Right ventricle myocardium superior (tissue), 1 donor: ENCODE results near the gene CTNNB1. TPM values are rescaled to one million over a fixed set of nuclear protein-coding genes. Genes with fewer than 3 reads are reported as not detected.

ENCODE experiments used
- ATAC-seq: fragments of 200-7000 bp; cut with Tn5 transposase; one replicate; pipeline ENCODE4 v1.9.1; 2020; ENCODE audit warnings: mild to moderate bottlenecking; ENCODE audit not compliant: poor library complexity
- DNase-seq: peaks from one replicate; pipeline ENCODE4 v3.0.0-alpha.2; 2020
- intact Hi-C: fragments of 100-400 bp; cut with DNase I; formaldehyde crosslinking; loops from one replicate; pipeline ENCODE4 v1.11.2; 2022
- total RNA-seq: library from RNA; stranded (reverse); fragmentation: NEBNext Ultra II Directional; extraction: Animal tissue kit (Norgen Biotek cat#: 25700); gene quantifications from one replicate; pipeline ENCODE4 v1.2.1, GENCODE V29; 2021
- donor health status: DM: no; HTN: yes; CAD: no; lungs with severe emphysema.

CTNNB1 gene
- total RNA-seq, 1 donor from 2014 or later: 152 TPM

DNA sequence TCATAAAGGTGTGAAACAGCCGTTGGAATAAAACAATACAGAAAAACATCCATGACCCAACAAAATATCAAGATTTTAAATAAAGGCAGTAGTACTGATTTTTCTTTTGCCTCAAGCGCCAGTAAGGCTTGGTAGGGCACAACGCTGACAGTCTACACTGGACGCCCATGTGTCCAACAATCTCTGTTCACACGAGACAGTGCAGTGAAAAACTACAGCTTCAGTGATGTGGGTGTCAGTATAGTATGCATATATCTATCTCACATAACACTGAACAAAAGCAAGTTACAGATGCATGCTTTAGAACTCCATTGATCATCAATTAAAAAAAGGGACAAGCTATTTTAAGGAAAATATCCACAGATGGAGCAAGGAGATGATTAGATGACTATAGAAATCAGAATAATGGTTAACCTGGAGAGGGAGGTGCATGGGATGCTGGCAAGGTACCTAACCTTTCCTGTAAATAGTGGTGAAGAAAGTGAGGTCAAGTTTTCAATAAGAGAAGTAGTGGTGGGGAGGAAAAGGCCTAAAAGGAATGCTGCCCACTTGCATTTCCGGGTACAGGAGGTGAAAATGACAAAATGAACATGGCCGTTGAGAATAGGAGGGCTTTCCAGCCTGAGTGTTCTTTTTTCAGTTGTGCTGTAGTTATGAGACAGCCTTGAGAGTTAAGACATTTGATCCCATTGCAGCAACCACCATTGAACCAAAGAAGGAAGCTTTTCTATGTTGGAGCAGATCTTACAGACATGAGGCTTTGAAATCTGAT lies 42.7 kb downstream of the CTNNB1 start:
- ATAC-seq (no peak), DNase-seq (no peak)

DNA sequence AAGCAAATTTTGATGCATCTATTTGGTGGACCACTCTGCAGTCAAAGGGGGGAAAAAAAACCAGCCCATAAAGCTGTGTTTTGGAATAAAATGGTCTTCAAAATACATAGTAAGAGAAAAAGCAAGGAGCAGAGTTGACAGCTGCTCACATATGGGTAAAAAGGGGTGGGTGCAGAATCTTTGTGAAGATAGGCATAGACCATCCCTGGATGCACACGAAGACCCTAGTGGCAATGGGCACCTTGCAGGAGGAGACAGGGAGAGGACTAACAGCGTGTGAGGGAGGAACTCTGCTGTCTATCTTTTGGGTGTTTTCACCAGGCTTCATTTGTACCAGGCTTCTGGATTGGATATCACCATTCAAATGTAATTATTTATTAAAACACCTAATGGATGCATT lies 43.9 kb downstream of the CTNNB1 start:
- intact Hi-C loops: no loop called here
- no peak for ATAC-seq
- no peak for DNase-seq

More for the DNA sequence above, 42.7 kb downstream of the CTNNB1 start:
- intact Hi-C loops: no loop called here

DNA sequence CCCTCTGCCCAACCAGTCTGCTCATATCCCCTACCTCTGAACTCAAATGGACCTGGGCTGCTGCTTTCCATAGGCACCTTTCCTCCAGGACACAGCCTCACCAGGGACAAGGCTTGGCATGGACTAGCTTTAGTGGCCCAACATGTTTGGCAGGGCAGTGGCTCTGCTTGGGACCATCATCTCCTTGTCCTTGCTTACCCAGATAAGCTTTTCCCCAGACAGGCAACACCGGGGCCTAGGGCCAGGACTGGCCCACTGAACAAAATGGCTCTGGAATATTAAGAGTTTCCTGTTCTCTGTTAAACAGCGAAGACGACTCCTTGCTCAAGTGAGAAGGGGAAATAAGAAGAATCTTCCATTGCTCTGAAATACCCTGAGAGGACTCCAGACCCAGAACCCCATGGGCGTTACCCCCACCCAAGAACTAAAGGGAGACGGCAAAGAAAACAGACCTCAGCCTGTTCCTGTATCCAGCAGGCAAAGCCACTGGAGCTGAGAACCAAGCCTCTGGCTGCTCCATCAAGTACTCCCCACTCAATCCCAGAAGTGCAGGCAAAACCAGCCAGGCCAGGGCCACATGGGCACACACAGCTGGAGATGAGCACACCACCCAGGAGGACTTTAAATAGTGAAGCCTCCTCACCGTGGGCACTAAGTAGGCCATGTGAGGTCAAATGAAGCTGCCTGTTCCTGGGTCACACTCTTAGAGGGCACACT lies 45.5 kb downstream of the CTNNB1 start:
- peak; percentile 44 for DNase-seq
- ATAC-seq: peak; percentile 36
- intact Hi-C loops: no loop called here

DNA sequence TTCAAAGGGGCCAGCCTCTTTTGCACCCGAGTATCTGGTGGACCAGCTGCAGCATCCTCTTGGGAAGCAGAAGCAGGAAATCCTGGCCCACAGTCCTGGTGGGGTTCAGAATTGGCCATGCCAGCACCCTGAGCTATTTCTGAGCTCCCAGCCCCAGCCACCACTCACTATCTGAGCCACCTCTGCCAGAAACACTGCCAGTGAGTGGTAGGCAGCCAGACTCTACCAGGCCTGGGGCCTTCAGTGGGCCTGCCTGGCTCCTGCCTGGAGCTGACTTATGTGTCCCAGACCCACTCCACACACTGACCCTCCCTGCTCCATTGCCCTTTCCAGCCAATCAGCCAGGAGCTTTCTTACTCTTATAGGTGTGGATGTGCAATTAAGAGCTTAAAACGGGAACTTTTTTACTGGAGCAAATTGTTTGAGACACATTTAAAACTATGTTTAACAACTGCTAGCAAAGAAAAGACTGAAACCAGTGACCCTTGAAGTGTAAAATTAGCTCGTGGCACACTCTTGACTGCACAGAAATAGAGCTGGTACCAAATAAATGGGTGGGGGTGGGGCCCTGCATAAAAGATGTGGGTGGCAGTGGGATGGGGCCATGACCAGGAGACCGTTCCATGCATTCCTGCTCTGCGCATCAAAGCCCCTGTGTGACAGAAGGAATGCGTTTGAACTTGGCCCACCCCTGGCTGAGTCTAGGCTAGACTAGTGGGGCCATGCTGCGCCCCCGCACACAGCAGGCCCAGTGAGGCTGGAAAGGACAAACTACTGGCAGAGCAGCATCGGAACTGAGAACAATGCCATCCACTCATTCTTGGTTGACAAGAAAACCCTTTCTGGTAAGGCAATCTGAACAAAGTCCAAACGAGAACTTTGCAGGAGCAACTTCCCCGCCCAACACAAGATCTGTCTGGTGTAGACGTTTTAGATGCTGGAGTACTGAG lies 48.0 kb downstream of the CTNNB1 start:
- DNase-seq (no peak), ATAC-seq (peak; percentile 74)
- intact Hi-C loops: no loop called here

DNA sequence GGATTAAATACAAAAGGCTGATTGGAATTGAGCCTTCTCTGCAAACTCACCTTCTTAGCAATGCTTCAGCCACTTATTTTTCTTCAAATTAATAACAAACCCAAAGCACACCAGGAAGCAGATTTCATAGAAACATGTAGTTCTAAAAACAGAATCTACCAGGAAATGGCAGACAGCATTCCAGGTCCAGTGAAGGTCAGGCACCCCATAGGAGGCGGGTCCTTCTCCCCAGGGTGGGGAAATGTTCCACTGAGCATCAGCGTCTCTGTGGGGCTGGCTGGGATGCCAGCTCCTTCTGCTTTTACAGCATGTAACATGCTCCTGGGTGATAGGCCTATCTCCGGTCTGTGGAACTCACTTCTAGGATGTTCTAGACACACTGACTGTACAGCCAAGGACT lies 49.2 kb downstream of the CTNNB1 start:
- intact Hi-C loops: no loop called here
- no peak for DNase-seq
- ATAC-seq: no peak

DNA sequence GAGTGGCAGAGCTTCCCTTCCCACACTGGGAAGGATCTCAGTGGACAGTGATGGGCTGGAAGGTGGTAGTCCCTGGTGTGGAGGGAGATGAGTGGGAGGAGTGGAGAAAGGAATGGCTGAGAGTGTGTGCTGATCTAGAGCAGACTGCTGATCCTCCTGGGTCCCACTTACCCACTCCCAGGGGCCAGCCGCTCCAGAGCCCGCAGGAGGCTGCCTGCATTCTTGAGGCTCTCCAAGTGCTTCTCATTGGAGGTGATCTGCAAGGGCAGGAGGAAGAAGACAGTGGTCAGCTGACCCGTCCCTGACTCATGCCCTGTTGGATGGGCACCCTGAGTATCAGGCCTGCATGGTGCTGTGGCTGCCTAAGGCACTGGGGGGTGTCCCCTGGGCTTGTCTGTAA lies 50.0 kb downstream of the CTNNB1 start:
- intact Hi-C loops: no loop called here
- DNase-seq: no peak
- ATAC-seq: no peak

DNA sequence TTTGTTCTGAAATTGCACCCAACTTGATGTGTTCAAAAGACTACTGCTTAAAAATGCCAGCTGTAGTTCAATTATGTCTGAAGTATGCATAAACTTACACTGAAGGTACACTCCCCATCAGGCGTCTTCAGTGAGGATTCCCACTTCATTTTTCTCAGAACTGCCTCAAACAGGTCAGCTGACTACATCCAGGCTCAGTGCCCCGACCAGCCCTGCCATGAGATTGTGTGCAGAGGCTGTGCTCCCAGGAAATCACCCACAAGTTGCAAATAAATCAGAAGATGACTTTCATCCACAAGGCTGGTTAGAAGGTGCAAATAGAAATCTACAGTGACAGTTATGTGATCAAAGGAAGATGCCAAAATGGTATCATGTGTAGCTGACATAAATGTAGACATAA lies 51.5 kb downstream of the CTNNB1 start:
- ATAC-seq (no peak), DNase-seq (no peak)
- intact Hi-C loops: no loop called here

DNA sequence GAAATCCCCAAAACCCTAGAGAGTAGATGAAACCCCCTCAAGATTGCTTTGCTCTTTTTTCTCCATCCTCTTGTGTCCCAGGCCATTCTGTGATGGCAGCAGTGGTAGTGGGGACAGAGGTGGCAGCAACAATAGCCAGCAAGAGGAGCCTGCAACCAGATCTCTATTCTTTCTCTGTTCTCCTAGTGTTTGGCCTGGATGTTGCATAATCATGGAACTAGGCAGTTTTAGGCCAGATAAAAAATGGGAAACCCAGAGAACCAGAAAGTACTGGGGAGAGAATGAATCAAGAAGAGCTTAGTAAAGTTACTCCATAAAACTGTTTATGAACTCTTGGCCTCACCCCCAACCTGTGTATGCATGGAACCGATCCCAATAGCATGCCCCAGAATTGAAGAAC lies 52.3 kb downstream of the CTNNB1 start:
- intact Hi-C loops: no loop called here
- no peak for DNase-seq
- no peak for ATAC-seq

DNA sequence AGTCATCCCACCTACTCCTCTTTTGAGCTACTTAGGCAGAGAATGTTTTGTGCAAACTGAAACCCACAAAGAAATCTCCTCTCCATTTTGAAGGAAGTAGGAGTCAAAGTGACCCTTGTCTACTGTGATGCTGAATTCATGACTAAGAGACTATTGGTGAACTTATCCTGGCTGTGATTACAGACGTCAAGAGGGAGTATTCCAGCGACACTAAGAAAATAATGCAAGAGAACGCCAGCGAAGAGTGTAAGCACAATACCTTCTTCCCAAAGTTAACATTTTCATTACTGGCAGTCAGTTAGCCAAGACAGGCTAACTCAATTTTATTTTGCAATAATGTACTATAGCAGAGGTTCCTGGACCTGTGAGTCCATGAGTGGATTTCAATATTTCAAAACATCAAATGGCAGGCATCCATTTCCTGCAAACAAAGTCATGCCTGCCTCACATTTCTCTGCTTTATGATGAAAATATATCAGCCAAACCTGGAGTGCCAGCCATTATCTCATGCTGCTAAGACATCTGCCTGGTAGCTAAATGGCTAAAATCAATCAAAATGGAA lies 59.0 kb downstream of the CTNNB1 start:
- ATAC-seq (no peak), DNase-seq (no peak)
- intact Hi-C loops: no loop called here

DNA sequence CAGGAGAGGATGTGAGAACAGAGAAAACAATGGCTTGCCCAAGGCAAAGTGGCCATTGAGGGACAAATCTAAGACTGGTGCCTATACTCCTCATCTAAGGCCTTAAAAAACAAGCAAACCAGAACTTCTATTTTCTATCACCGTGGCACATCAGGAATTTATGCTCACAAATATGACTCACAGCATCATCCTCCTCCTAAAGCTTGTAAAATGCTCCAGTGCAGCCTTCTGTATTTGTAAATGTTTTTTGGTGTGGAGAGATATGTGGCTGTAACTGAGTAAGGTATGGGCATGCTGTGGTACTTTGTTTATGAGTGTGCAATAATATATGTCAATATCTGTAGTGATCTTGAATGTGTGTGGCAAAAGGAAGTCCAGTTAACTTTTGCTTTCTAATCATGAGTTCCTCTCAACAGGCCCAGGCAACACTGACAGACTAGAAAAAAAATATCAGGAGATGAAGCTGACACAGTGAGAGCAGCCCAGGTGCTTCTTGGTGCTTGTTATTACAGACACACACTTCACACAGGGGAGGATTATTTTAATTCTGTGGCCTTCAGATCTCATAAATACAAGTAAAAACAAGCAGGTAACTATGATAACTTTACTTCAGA lies 60.3 kb downstream of the CTNNB1 start:
- ATAC-seq: no peak
- intact Hi-C loops: no loop called here
- DNase-seq: no peak

DNA sequence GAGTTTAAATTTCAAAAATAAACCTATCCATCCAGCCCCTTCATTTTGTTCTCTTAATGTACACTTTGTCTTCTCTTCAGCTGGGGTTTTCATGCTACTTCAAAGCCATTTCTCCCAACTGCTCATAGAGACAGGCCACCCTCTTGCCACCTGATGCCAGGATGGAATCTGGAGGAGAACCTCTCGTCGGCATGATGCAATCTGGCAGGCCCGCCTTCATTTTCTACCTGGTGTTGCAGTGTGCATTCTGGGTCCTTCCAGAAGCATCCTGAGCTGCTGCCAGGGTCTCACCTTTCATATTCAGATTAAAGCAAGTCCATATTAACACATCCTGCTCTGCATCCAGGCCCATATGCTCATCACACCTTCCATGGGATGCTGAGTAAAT lies 60.8 kb downstream of the CTNNB1 start:
- ATAC-seq: no peak
- no peak for DNase-seq
- intact Hi-C loops: no loop called here

DNA sequence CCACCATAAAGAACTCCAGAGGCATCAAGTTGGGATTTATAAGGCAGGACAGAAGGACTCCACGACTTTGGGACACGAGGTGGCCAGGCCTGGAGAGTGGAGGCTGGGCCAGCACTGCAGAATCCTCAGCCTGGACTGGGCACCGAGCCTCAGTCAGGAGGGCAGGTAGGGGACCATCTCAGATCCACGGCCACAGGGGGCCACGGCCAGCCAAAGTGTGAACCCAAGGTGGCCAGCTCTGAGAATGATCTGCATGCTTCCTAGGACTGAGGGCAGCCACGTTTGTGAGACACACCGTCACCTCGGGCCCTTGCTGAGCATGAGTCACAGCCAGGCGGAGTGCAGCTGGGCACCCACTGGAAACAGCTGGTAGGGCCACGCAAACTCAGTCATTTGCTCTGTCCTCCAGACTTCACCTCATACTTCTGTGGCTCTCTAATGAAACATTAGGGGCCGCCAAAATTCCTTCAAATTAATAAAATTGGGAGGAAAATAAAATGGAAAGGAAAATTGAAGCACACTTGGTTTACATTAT lies 65.8 kb downstream of the CTNNB1 start:
- no peak for ATAC-seq
- no peak for DNase-seq
- intact Hi-C loops: no loop called here

DNA sequence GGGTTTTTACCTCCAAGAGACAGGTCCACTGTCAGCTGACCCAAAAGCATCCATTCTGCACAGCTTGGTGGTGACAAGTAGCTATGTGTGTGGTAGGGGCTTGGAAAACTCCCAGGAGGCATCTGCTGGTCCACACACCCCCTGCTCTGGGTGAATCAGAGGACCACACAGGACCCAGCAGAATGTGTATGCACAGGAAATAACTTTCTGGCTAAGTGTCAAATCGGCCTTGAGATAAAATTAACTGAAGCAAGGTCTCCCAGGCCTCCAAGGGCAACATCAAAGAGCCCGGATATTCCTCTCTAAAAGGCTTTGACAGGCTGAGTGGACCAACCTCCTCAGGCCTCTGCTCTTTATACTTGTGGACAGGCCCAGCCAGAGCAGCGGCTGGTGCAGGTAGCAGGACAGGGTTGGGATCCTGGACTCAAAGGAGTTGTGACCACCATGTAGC lies 66.5 kb downstream of the CTNNB1 start:
- no peak for DNase-seq
- ATAC-seq: peak; percentile 39
- intact Hi-C loops: no loop called here

DNA sequence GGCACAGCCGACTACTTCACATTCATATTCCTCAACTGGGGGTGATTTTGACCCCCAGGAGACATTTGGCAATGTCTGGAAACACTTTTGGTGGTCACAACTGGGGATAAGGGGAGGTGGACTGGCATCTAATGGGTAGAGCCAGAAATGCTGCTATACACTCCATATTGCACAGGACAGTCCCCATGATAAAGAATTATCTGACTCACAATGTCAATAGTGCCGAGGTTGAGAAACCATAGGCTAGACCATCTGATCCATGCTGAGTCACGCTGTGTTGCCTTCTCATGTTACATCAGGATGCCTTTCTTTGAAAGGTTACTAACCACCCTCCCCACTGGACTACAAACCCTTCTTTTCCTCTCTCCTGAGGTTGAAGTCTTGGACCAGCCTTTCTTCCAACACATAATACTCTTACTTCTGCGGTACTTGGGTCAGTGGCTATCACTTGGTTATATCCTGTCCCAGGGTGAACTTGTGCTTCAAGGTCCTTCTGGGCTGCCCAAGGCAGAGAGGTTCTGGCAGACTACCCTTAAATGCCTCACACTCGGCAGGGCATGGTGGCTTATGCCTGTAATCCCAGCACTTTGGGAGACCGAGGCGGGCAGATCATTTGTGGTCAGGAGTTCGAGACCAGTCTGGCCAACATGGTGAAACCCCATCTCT lies 68.8 kb downstream of the CTNNB1 start:
- intact Hi-C loops: no loop called here
- ATAC-seq (no peak), DNase-seq (no peak)

DNA sequence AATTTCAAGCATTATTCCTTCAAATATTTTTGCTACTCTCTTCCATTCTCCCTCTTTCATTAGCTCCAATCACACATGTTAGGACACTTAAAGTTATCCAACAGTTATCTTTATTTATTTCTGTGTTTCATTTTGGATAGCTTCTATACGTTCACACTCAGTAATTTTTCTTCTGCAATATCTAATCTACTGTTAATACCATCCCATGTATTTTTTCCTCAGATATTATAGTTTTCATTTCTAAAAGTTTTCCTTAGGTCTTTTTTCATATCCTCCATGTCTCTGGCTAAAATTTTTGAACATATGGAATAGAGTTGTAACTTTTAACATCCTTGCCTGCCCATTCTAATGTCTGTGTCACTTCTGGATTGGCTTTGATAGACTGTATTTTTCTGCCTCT lies 73.4 kb downstream of the CTNNB1 start:
- DNase-seq (no peak), ATAC-seq (no peak)
- intact Hi-C loops: no loop called here

DNA sequence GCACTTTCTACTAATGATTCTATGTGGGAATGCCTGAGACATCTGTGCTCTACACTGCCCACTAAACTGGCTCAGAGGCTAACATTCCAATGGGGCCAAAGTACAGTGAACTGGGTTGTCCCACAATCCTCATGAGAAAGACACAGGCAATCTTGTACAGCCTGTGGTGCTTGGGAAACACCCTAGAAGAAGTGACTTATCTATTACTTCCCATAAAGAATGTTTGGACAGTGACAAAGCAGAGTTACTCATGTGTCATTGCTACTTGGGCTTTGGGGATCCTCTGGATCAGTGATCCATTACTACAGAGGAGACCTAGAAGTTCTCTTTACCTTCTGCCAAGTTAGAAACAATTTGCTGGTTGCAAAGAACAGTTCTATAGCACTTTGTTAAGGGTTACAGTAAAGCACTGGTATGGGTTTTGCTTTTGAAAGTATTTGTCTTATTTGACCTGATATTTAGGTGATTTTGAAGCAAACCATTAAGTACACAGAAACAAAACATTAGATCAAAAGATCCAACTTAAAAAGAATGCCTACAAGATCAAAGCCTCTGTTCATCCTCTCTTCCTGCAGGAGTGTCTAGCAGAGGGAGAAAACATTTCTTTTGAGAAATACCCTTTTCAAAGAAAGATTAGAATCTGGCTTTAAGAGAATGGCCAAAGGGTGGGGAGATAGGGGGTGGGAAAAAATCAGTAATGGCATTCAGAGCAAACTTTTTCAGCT lies 75.8 kb downstream of the CTNNB1 start:
- no peak for ATAC-seq
- no peak for DNase-seq

DNA sequence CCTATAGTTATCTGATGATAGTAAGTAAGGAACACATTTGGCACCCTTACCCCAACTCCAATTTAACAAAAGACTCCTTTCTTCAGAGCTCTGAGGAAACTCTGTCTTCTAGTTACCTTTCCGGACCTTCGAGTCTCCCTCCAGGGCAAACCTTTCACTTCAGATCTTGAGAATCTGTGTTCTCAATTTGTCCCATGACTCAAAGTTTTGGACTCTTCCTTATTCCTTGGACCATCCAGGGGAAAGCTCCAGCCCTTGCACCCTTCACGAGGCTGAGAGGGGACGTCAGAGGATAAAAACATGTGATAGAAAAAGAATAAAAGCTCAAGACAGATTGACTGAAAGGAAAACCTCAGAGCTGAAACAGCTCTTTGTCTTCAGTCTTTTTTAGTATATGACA lies 76.9 kb downstream of the CTNNB1 start:
- ATAC-seq: no peak
- intact Hi-C loops: no loop called here
- DNase-seq: no peak

More for the DNA sequence above, 75.8 kb downstream of the CTNNB1 start:
- intact Hi-C loops: no loop called here
